HG03139 (cell line): Measurements from ENCODE around the gene F3.

Source experiments
- ATAC-seq: cut with Tn5 transposase; IDR thresholded peaks from one replicate; pipeline ENCODE4 v1.9.1; 2021; ENCODE audit not compliant: unreplicated experiment

F3 gene

GRCh38 chr1:94553323-94553730 lies 11.8 kb upstream of the F3 start:
- ATAC-seq = no peak

- no peak for ATAC-seq
Measured at GRCh38 chr1:94552071-94552586, 10.6 kb upstream of the F3 start.

- ATAC-seq = no peak
Measured at GRCh38 chr1:94551449-94551848, 9.9 kb upstream of the F3 start.

GRCh38 chr1:94550800-94551241 lies 9.3 kb upstream of the F3 start:
- no peak for ATAC-seq

GRCh38 chr1:94550396-94550795 lies 8.8 kb upstream of the F3 start:
- ATAC-seq = no peak

- ATAC-seq = no peak
Measured at GRCh38 chr1:94549706-94550105, 8.1 kb upstream of the F3 start.

GRCh38 chr1:94544706-94545490 lies 3.3 kb upstream of the F3 start:
- ATAC-seq = no peak

GRCh38 chr1:94543893-94544635 lies 2.5 kb upstream of the F3 start:
- no peak for ATAC-seq

- ATAC-seq = no peak
Measured at GRCh38 chr1:94543001-94543400, 1.4 kb upstream of the F3 start.

GRCh38 chr1:94542088-94542870 lies 720 bp upstream of the F3 start:
- no peak for ATAC-seq

GRCh38 chr1:94540440-94541245 lies 916 bp downstream of the F3 start:
- ATAC-seq = no peak

GRCh38 chr1:94539496-94539895 lies 2.1 kb downstream of the F3 start:
- ATAC-seq = no peak

- no peak for ATAC-seq
Measured at GRCh38 chr1:94538243-94538827, 3.2 kb downstream of the F3 start.

- ATAC-seq = no peak
Measured at GRCh38 chr1:94537254-94537653, 4.3 kb downstream of the F3 start.

- ATAC-seq = no peak
Measured at GRCh38 chr1:94535879-94536278, 5.7 kb downstream of the F3 start.

- ATAC-seq = no peak
Measured at GRCh38 chr1:94535095-94535494, 6.5 kb downstream of the F3 start.

GRCh38 chr1:94532077-94532476 lies 9.5 kb downstream of the F3 start:
- ATAC-seq = no peak

- ATAC-seq = no peak
Measured at GRCh38 chr1:94531664-94532063, 9.9 kb downstream of the F3 start.

- no peak for ATAC-seq
Measured at GRCh38 chr1:94530373-94530878, 11.1 kb downstream of the F3 start.

GRCh38 chr1:94529416-94529815 lies 12.1 kb downstream of the F3 start:
- ATAC-seq = no peak
